SK-MEL-5 (cell line): ENCODE results near the gene NKTR. TPM values are rescaled to one million over a fixed set of nuclear protein-coding genes. Genes with fewer than 3 reads are reported as not detected.

ENCODE experiments used
- DNase-seq: peaks from one replicate; pipeline ENCODE4 v3.0.0-alpha.2; 2016; ENCODE audit warnings: low read depth, low spot score
- in situ Hi-C: cut with HindIII; loops from 2 replicates; pipeline ENCODE4 v1.10.0; 2016; ENCODE audit warnings: low sequenced_read_pairs, high pct_unique_total_duplicates, low pct_unique_long_range_greater_than_20kb
- total RNA-seq: library from RNA; depleted of rRNA; stranded (reverse); fragments of >200 nt; shearing (Covaris generic); gene quantifications from 2 replicates; pipeline ENCODE4 v1.2.3, GENCODE V29; 2014; rRNA removed

Gene NKTR
- total RNA-seq, 1 experiment from 2014 or later, result 18.9 TPM

- in situ Hi-C loops, result no loop called here
- DNase-seq, result no peak
These were observed 97.0 kb downstream of the NKTR start for GRCh38 chr3:42697289-42698051.

Other genes with a start within 250 kb of the NKTR start
- gene LYZL4, start 190.1 kb upstream of the NKTR start, total RNA-seq, result not detected in 2 replicates
- gene VIPR1, start 98.0 kb upstream of the NKTR start, total RNA-seq, result 0.34 TPM in 1 of 2 replicates, not detected in the other
- gene SEC22C, start 18.7 kb upstream of the NKTR start, total RNA-seq, result 59.2 and 62.4 TPM in 2 replicates
- 24.9 and 26.0 TPM in 2 replicates for gene SS18L2, start 9.8 kb upstream of the NKTR start, total RNA-seq
- 2.6 and 2.9 TPM in 2 replicates for gene ZBTB47, start 53.0 kb downstream of the NKTR start, total RNA-seq
- gene KLHL40, start 84.9 kb downstream of the NKTR start, total RNA-seq, result not detected in 2 replicates
- not detected in 2 replicates for gene HHATL, start 102.1 kb downstream of the NKTR start, total RNA-seq
- 0.48 TPM in 1 of 2 replicates, not detected in the other for gene CCDC13, start 172.6 kb downstream of the NKTR start, total RNA-seq
- gene HIGD1A, start 203.8 kb downstream of the NKTR start, total RNA-seq, result 165 and 193 TPM in 2 replicates
- gene ACKR2, start 208.8 kb downstream of the NKTR start, total RNA-seq, result not detected in 2 replicates